Iris pigment epithelial cell (primary cell): ENCODE results near the gene CARD6.
"Not testable (repeated sequence)": the region's sequence is repeated elsewhere in the genome, so short reads cannot be mapped to it uniquely, and the experiment has no call there.

Source experiments
- DNase-seq: peaks from one replicate; pipeline ENCODE4 v3.0.0-alpha.2; 2011; ENCODE audit warnings: low read depth

Gene CARD6

GRCh38 chr5:40828690-40829661 lies 12.2 kb upstream of the CARD6 start:
- no peak for DNase-seq

- DNase-seq = no peak
Measured at GRCh38 chr5:40829748-40830533, 11.2 kb upstream of the CARD6 start.

- DNase-seq = no peak
Measured at GRCh38 chr5:40831346-40832210, 9.6 kb upstream of the CARD6 start.

GRCh38 chr5:40832345-40832744 lies 8.8 kb upstream of the CARD6 start:
- peak; percentile 57 for DNase-seq

GRCh38 chr5:40833712-40834229 lies 7.4 kb upstream of the CARD6 start:
- DNase-seq = no peak

- peak; percentile 44 for DNase-seq
Measured at GRCh38 chr5:40834391-40834848, 6.7 kb upstream of the CARD6 start.

GRCh38 chr5:40834849-40835787 lies 6.0 kb upstream of the CARD6 start, which contains the start of gene RPL37:
RPL37 (minus strand) TSS chr5:40835222; CDS start chr5:40835185, 37 bp downstream.
- peak; percentile 99 for DNase-seq

- no peak for DNase-seq
Measured at GRCh38 chr5:40838086-40838485, 3.1 kb upstream of the CARD6 start.

- peak; percentile 74 for DNase-seq
Measured at GRCh38 chr5:40842351-40842750, 1.2 kb downstream of the CARD6 start.

GRCh38 chr5:40844565-40844964 lies 3.4 kb downstream of the CARD6 start:
- DNase-seq = no peak

- DNase-seq = no peak
Measured at GRCh38 chr5:40846371-40846770, 5.2 kb downstream of the CARD6 start.

- DNase-seq = no peak
Measured at GRCh38 chr5:40847525-40847924, 6.4 kb downstream of the CARD6 start.

- DNase-seq = no peak
Measured at GRCh38 chr5:40853632-40854192, 12.5 kb downstream of the CARD6 start.

- DNase-seq = no peak
Measured at GRCh38 chr5:40860711-40861110, 19.5 kb downstream of the CARD6 start.

- DNase-seq = not testable (repeated sequence)
Measured at GRCh38 chr5:40865004-40865403, 23.8 kb downstream of the CARD6 start.

- no peak for DNase-seq
Measured at GRCh38 chr5:40866844-40867243, 25.7 kb downstream of the CARD6 start.

GRCh38 chr5:40869384-40869783 lies 28.2 kb downstream of the CARD6 start:
- DNase-seq = no peak

GRCh38 chr5:40871177-40871576 lies 30.0 kb downstream of the CARD6 start:
- DNase-seq = peak; percentile 27

- DNase-seq = not testable (repeated sequence)
Measured at GRCh38 chr5:40872253-40872652, 31.1 kb downstream of the CARD6 start.

- no peak for DNase-seq
Measured at GRCh38 chr5:40873286-40873880, 32.2 kb downstream of the CARD6 start.
